Calu3 (cell line): Measurements from ENCODE around the gene PGBD1. TPM values are rescaled to one million over a fixed set of nuclear protein-coding genes. Genes with fewer than 3 reads are reported as not detected.

Experiments used
- BruUV-seq: library from RNA; stranded (reverse); fragments of 400-500 nt; replicated peaks from 2 replicates; lab custom pipeline; 2021; lab: Mats Ljungman, UMichigan
- CTCF ChIA-PET: fragments of 300-600 bp; sonication (Branson Sonifier 250); formaldehyde crosslinking; loops from one replicate; lab custom pipeline; 2022; ENCODE audit warnings: antibody characterized with exemption; lab: Charles Lee
- DNase-seq: peaks from one replicate; pipeline ENCODE4 v3.0.0; 2022
- H3K27ac Mint-ChIP-seq: one replicate; pipeline ENCODE4 v1.8.0; 2022; ENCODE audit warnings: mixed read lengths; ENCODE audit not compliant: unreplicated experiment
- H3K27me3 Mint-ChIP-seq: one replicate; pipeline ENCODE4 v1.8.0; 2022; ENCODE audit warnings: mixed read lengths; ENCODE audit not compliant: unreplicated experiment
- H3K36me3 Mint-ChIP-seq: one replicate; pipeline ENCODE4 v1.8.0; 2022; ENCODE audit warnings: mild to moderate bottlenecking, moderate library complexity, mixed read lengths; ENCODE audit not compliant: insufficient read depth, unreplicated experiment
- H3K4me1 Mint-ChIP-seq: one replicate; pipeline ENCODE4 v1.8.0; 2022; ENCODE audit warnings: mild to moderate bottlenecking, low read depth, mixed read lengths; ENCODE audit not compliant: unreplicated experiment
- H3K4me3 Mint-ChIP-seq: one replicate; pipeline ENCODE4 v1.8.0; 2022; ENCODE audit warnings: mild to moderate bottlenecking, low read depth, moderate library complexity, mixed read lengths; ENCODE audit not compliant: unreplicated experiment
- H3K9me3 Mint-ChIP-seq: one replicate; pipeline ENCODE4 v1.8.0; 2022; ENCODE audit warnings: low read depth, mixed read lengths; ENCODE audit not compliant: unreplicated experiment
- CTCF ChIP-seq: fragments of 200-600 bp; IDR thresholded peaks from one replicate; pipeline ENCODE4 v1.8.0; 2022; ENCODE audit warnings: antibody characterized with exemption; ENCODE audit not compliant: unreplicated experiment
- intact Hi-C: fragments of 100-400 bp; cut with micrococcal nuclease; formaldehyde crosslinking; loops from one replicate; pipeline ENCODE4 v1.10.0; 2022; ENCODE audit not compliant: unreplicated experiment
- total RNA-seq: library from RNA; stranded (reverse); gene quantifications from 2 replicates; pipeline ENCODE4 v1.2.3, GENCODE V29; 2022

PGBD1 gene
- total RNA-seq, 1 experiment from 2014 or later, result 4.9 TPM

GRCh38 chr6:28351087-28351486 is 69.7 kb downstream of the PGBD1 start:
- intact Hi-C loops, result loop anchor here (5.0 to 10.0 kb wide), 2 partner anchors 69 to 516 kb away; partner anchors contain the start of gene PGBD1
- Mint-ChIP-seq H3K4me3 (peak overlapping the region; percentile 100), H3K4me1 (peaks cover 25% of the 10 kb centered on the region), H3K27ac (peak overlapping the region; percentile 96), H3K9me3 (no peaks in the 10 kb centered on the region), H3K27me3 (peaks cover 19% of the 10 kb centered on the region), H3K36me3 (peaks cover 20% of the 10 kb centered on the region)
- no TSS peak for BruUV-seq
- CTCF ChIA-PET, result interaction anchor here (0.7 kb wide), 1 partner anchor 219 kb away, joined by 3 read pairs; no protein-coding TSS in a partner anchor
- no peak for DNase-seq
- TF ChIP-seq CTCF, result no peak

GRCh38 chr6:28351493-28351925 is 70.1 kb downstream of the PGBD1 start:
- peaks cover 25% of the 10 kb centered on the region for H3K4me1 Mint-ChIP-seq
- CTCF ChIA-PET, result interaction anchor here (1.1 kb wide), 1 partner anchor 10 kb away, joined by 3 read pairs; no protein-coding TSS in a partner anchor
- H3K36me3 Mint-ChIP-seq, result peaks cover 22% of the 10 kb centered on the region
- BruUV-seq, result no TSS peak
- no peaks in the 10 kb centered on the region for H3K9me3 Mint-ChIP-seq
- H3K4me3 Mint-ChIP-seq, result peak overlapping the region; percentile 100
- DNase-seq, result no peak
- H3K27ac Mint-ChIP-seq, result peak overlapping the region; percentile 10
- TF ChIP-seq CTCF, result no peak
- H3K27me3 Mint-ChIP-seq, result peaks cover 14% of the 10 kb centered on the region
- intact Hi-C loops, result loop anchor here (5.0 to 10.0 kb wide), 2 partner anchors 69 to 517 kb away; partner anchors contain the start of gene PGBD1

Other genes with a start within 250 kb of the PGBD1 start
- gene ZNF165, start 201.0 kb upstream of the PGBD1 start, total RNA-seq, result 6.3 and 7.0 TPM in 2 replicates
- 14.2 and 15.9 TPM in 2 replicates for gene ZSCAN16, start 157.0 kb upstream of the PGBD1 start, total RNA-seq
- 23.2 and 27.5 TPM in 2 replicates for gene ZKSCAN8, start 139.7 kb upstream of the PGBD1 start, total RNA-seq
- 24.6 and 25.8 TPM in 2 replicates for gene ZSCAN9, start 56.3 kb upstream of the PGBD1 start, total RNA-seq
- 6.1 and 6.7 TPM in 2 replicates for gene ZKSCAN4, start 29.3 kb upstream of the PGBD1 start, total RNA-seq
- gene NKAPL, start 22.3 kb upstream of the PGBD1 start, total RNA-seq, result not detected in 2 replicates
- gene ZSCAN26, start 14.4 kb upstream of the PGBD1 start, total RNA-seq, result 13.1 and 14.2 TPM in 2 replicates
- 4.9 and 5.8 TPM in 2 replicates for gene ZSCAN31, start 54.6 kb downstream of the PGBD1 start, total RNA-seq
- 7.3 and 7.8 TPM in 2 replicates for gene ZKSCAN3, start 68.4 kb downstream of the PGBD1 start, total RNA-seq
- 4.7 and 5.2 TPM in 2 replicates for gene ZSCAN12, start 118.2 kb downstream of the PGBD1 start, total RNA-seq
- 1.8 and 3.7 TPM in 2 replicates for gene ZSCAN23, start 161.9 kb downstream of the PGBD1 start, total RNA-seq
- not detected in 2 replicates for gene GPX6, start 234.2 kb downstream of the PGBD1 start, total RNA-seq
- not detected in 2 replicates for gene GPX5, start 244.3 kb downstream of the PGBD1 start, total RNA-seq